ENCODE measurements around the gene SCUBE3. TPM values are rescaled to one million over a fixed set of nuclear protein-coding genes. Genes with fewer than 3 reads are reported as not detected.

Gene SCUBE3
- total and polyA plus RNA-seq, 9 of the 15 experiments (the other 6 are each of a cell fraction or from before 2014, with no cell fraction given), result 0.01 to 0.11 TPM; not detected in 7

DNA sequence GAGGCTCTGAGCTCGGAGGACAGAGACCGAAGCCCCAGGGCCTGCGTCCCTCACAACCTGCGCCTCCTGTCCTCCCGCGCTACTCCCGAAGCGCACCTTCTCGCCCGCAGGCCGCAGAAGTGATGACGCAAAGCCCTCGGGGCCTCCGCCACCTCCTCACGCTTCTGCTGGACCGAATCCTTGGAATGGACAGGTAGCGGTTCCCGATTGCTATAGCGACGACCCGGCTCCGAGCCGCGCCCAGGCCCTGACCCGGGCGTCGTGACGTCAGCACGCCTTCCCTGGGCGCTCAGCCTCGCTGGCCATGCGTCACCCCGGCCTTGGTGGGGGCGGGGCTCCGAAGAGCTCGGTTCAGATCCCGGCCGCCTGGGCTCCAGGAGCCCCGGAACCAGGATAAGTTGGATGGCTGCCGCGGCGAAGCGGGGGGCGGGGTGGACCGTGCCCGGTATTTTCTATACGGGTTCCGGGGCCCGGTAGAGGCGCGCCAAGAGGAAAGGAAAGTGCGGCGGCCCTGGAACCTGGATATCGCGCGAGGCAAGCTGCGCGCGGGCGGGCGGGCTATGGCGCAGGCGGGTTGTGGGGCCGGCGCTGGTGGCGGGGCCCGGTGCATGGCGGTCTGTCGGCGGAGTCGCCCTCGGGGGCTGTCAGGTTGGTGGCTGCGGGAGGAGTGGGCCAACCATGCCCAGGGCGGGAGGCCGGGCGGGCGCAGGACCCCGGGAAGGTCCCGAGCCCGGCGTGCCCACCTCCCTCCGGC, 45.6 kb downstream of the SCUBE3 start, which contains the start of gene ZNF76 (continued):
- TF ChIP-seq, protein P1, sequence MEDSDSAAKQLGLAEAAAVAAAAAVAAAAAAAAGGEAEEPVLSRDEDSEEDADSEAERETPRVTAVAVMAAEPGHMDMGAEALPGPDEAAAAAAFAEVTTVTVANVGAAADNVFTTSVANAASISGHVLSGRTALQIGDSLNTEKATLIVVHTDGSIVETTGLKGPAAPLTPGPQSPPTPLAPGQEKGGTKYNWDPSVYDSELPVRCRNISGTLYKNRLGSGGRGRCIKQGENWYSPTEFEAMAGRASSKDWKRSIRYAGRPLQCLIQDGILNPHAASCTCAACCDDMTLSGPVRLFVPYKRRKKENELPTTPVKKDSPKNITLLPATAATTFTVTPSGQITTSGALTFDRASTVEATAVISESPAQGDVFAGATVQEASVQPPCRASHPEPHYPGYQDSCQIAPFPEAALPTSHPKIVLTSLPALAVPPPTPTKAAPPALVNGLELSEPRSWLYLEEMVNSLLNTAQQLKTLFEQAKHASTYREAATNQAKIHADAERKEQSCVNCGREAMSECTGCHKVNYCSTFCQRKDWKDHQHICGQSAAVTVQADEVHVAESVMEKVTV (CRISPR knock-in tag; IDR thresholded peaks at IDR 0.05), result peak; percentile 61; the same call in 1 of the 2 replicates
- TF ChIP-seq SMAD3 (CRISPR knock-in tag; conservative IDR thresholded peaks at IDR 0.05), result no peak
- no peak for TF ChIP-seq ZNF134 (CRISPR knock-in tag; conservative IDR thresholded peaks at IDR 0.05)
- TF ChIP-seq, protein P2, sequence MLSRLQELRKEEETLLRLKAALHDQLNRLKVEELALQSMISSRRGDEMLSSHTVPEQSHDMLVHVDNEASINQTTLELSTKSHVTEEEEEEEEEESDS (CRISPR knock-in tag; IDR thresholded peaks at IDR 0.05), result no peak
- TF ChIP-seq SRSF1 (IDR thresholded peaks at IDR 0.05; ENCODE audit: low read depth, low read length), result no peak
- TF ChIP-seq SIN3B (IDR thresholded peaks at IDR 0.05; ENCODE audit: low read depth), result peak; percentile 56
- no peak for TF ChIP-seq ZKSCAN3 (CRISPR knock-in tag; IDR thresholded peaks at IDR 0.05)
- peak; percentile 41 for TF ChIP-seq ZKSCAN1 (IDR thresholded peaks at IDR 0.05; ENCODE audit: low read depth, low read length)
- no peak for TF ChIP-seq HOXB6 (CRISPR knock-in tag; IDR thresholded peaks at IDR 0.05; ENCODE audit: borderline replicate concordance)
- no peak for TF ChIP-seq FOXK1 (CRISPR knock-in tag; IDR thresholded peaks at IDR 0.05; ENCODE audit: borderline replicate concordance)
- TF ChIP-seq DIDO1 (tag; IDR thresholded peaks at IDR 0.05; ENCODE audit: low read depth), result peak; percentile 40; the same call in 1 of the 2 replicates
- TF ChIP-seq ZFX (CRISPR knock-in tag; IDR thresholded peaks at IDR 0.05), result peak; percentile 99
- TF ChIP-seq, protein P3, sequence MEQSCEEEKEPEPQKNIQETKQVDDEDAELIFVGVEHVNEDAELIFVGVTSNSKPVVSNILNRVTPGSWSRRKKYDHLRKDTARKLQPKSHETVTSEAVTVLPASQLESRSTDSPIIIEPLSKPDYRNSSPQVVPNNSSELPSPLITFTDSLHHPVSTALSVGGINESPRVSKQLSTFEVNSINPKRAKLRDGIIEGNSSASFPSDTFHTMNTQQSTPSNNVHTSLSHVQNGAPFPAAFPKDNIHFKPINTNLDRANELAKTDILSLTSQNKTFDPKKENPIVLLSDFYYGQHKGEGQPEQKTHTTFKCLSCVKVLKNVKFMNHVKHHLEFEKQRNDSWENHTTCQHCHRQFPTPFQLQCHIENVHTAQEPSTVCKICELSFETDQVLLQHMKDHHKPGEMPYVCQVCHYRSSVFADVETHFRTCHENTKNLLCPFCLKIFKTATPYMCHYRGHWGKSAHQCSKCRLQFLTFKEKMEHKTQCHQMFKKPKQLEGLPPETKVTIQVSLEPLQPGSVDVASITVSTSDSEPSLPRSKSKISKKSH (CRISPR knock-in tag; IDR thresholded peaks at IDR 0.05), result no peak
- no peak for TF ChIP-seq HDAC3 (IDR thresholded peaks at IDR 0.05; ENCODE audit: borderline replicate concordance, partially characterized antibody)
- no peak for TF ChIP-seq KLF10 (CRISPR knock-in tag; IDR thresholded peaks at IDR 0.05)
- TF ChIP-seq EZH2 (IDR thresholded peaks at IDR 0.05; ENCODE audit: borderline replicate concordance, low read depth, low read length), result no peak
- no peak for TF ChIP-seq ARHGAP35 (IDR thresholded peaks at IDR 0.05; ENCODE audit: partially characterized antibody)
- TF ChIP-seq GABPA (tag; conservative IDR thresholded peaks at IDR 0.05; ENCODE audit: low read depth), result 0 out of 2 replicates have a peak, but pooled peaks have one; percentile 46
- no peak for TF ChIP-seq COPS2 (conservative IDR thresholded peaks at IDR 0.05)
- no peak for TF ChIP-seq TAF15 (IDR thresholded peaks at IDR 0.05; ENCODE audit: low read depth, low read length)
- no peak for TF ChIP-seq ZSCAN29 (IDR thresholded peaks at IDR 0.05)
